Mesenchymal stem cell (in vitro differentiated cells and primary cell): Measurements from ENCODE around the gene CRYAA.
"Not testable (repeated sequence)": the region's sequence is repeated elsewhere in the genome, so short reads cannot be mapped to it uniquely, and the experiment has no call there.

ENCODE experiments used
- DNase-seq: peaks from one replicate; pipeline ENCODE4 v3.0.0-alpha.2; 2013
- H2AFZ ChIP-seq: one replicate; pipeline ENCODE4 v1.6.1; 2013; ENCODE audit warnings: low read depth, mild to moderate bottlenecking, control low read depth, inconsistent platforms, low read length, moderate library complexity
- H2AK5ac ChIP-seq: 2 replicates; pipeline ENCODE4 v1.6.1; 2013; ENCODE audit warnings: low read length, moderate library complexity, mild to moderate bottlenecking, inconsistent platforms; ENCODE audit not compliant: severe bottlenecking
- H2BK120ac ChIP-seq: one replicate; pipeline ENCODE4 v1.6.1; 2013; ENCODE audit warnings: low read depth, mild to moderate bottlenecking, inconsistent platforms, low read length, moderate library complexity
- H2BK12ac ChIP-seq, 2 experiments: one replicate each; pipeline ENCODE4 v1.6.1; 2013; ENCODE audit warnings: inconsistent platforms in 2 of 2, low read length in 2 of 2, mild to moderate bottlenecking in 2 of 2, moderate library complexity in 2 of 2, control low read depth in 1 of 2
- H2BK15ac ChIP-seq: one replicate; pipeline ENCODE4 v1.6.1; 2013; ENCODE audit warnings: mild to moderate bottlenecking, low read depth, inconsistent platforms; ENCODE audit not compliant: poor library complexity, severe bottlenecking
- H2BK5ac ChIP-seq: 2 replicates; pipeline ENCODE4 v1.6.1; 2013; ENCODE audit warnings: low read depth, mild to moderate bottlenecking, low read length, control low read depth, inconsistent platforms; ENCODE audit not compliant: poor library complexity, severe bottlenecking
- H3K14ac ChIP-seq, 2 experiments: one replicate each; pipeline ENCODE4 v1.6.1; 2013; ENCODE audit warnings: inconsistent platforms in 2 of 2, low read length in 2 of 2, control low read depth in 1 of 2, mild to moderate bottlenecking in 1 of 2, moderate library complexity in 1 of 2
- H3K18ac ChIP-seq, 2 experiments: one replicate each; pipeline ENCODE4 v1.6.1; 2013; ENCODE audit warnings: inconsistent platforms in 2 of 2, low read length in 2 of 2, control low read depth in 1 of 2, low read depth in 1 of 2, mild to moderate bottlenecking in 1 of 2
- H3K23ac ChIP-seq, 2 experiments: one replicate each; pipeline ENCODE4 v1.6.1; 2013; ENCODE audit warnings: inconsistent platforms in 2 of 2, low read length in 2 of 2, mild to moderate bottlenecking in 2 of 2, moderate library complexity in 2 of 2, control low read depth in 1 of 2
- H3K27ac ChIP-seq: 2 replicates; pipeline ENCODE4 v1.5.1; 2013; ENCODE audit warnings: mild to moderate bottlenecking, moderate library complexity, low read length, control low read depth, inconsistent platforms; ENCODE audit not compliant: poor library complexity, severe bottlenecking
- H3K27me3 ChIP-seq, 2 experiments: 2 replicates each; pipeline versions ENCODE4 v1.6.1 to v1.7.0; 2013; ENCODE audit warnings: low read length in 2 of 2, mild to moderate bottlenecking in 2 of 2, moderate library complexity in 2 of 2, control low read depth in 1 of 2, inconsistent platforms in 1 of 2; ENCODE audit not compliant: control insufficient read depth in 1 of 2, insufficient read depth in 1 of 2
- H3K36me3 ChIP-seq, 2 experiments: 2 replicates each; pipeline versions ENCODE4 v1.6.1 to v1.7.0; 2013; ENCODE audit warnings: low read length in 2 of 2, control low read depth in 1 of 2, inconsistent platforms in 1 of 2, low read depth in 1 of 2, mild to moderate bottlenecking in 1 of 2; ENCODE audit not compliant: insufficient read depth in 2 of 2, control insufficient read depth in 1 of 2
- H3K4ac ChIP-seq, 2 experiments: one replicate each; pipeline ENCODE4 v1.6.1; 2013; ENCODE audit warnings: inconsistent platforms in 2 of 2, low read length in 2 of 2, mild to moderate bottlenecking in 2 of 2, moderate library complexity in 2 of 2, control low read depth in 1 of 2, low read depth in 1 of 2
- H3K4me1 ChIP-seq: 2 replicates; pipeline ENCODE4 v1.6.1; 2013; ENCODE audit warnings: low read depth, low read length, control low read depth; ENCODE audit not compliant: control insufficient read depth, insufficient read depth
- H3K4me2 ChIP-seq: 2 replicates; pipeline ENCODE4 v1.6.1; 2013; ENCODE audit warnings: low read length, mild to moderate bottlenecking, inconsistent platforms; ENCODE audit not compliant: poor library complexity, severe bottlenecking
- H3K4me3 ChIP-seq, 2 experiments: 2 replicates each; pipeline versions ENCODE4 v1.5.1 to v1.7.0; 2013; ENCODE audit warnings: low read length in 2 of 2, mild to moderate bottlenecking in 2 of 2, control low read depth in 1 of 2, low read depth in 1 of 2; ENCODE audit not compliant: insufficient read depth in 1 of 2
- H3K79me1 ChIP-seq: replicated peaks from 2 replicates; pipeline ENCODE4 v1.6.1; 2013; ENCODE audit warnings: mild to moderate bottlenecking, control low read depth, low read length, inconsistent platforms; ENCODE audit not compliant: poor library complexity, severe bottlenecking
- H3K9ac ChIP-seq: 2 replicates; pipeline ENCODE4 v1.7.0; 2013; ENCODE audit warnings: mild to moderate bottlenecking, low read length, moderate library complexity
- H3K9me3 ChIP-seq: 2 replicates; pipeline ENCODE4 v1.7.0; 2013; ENCODE audit warnings: mild to moderate bottlenecking, low read length; ENCODE audit not compliant: control insufficient read depth
- H4K8ac ChIP-seq: one replicate; pipeline ENCODE4 v1.6.1; 2013; ENCODE audit warnings: inconsistent platforms, mild to moderate bottlenecking, low read length, moderate library complexity
- H4K91ac ChIP-seq: one replicate; pipeline ENCODE4 v1.6.1; 2013; ENCODE audit warnings: mild to moderate bottlenecking, low read length, inconsistent platforms
- WGBS: methylation state at CpG from one replicate; pipeline ENCODE4 v1.1.7; 2013; ENCODE audit warnings: mixed read lengths; 5-methylcytosine and 5-hydroxymethylcytosine counted together

The CRYAA gene

DNA sequence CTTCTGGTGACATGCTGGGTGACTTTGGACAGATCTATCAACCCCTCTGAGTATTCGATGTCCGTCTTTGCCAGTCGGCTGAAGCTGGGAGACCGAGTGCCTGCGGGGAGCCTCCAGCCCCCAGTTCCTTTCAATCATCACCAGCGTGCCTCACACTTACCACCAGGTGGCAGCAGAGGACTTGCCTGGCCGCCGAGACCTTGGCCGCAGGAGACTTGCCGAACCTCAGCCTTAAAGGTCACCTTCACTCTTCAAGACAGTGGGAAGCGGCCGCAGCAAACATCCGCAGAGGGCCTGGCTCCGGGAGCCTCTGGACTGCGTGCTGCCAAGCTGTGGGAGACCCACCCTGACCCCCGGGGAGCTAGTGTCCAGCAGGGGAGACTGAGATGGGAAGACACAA lies 7.8 kb downstream of the CRYAA start:
- H2AFZ ChIP-seq, H3K23ac ChIP-seq, H3K4ac ChIP-seq, H3K9ac ChIP-seq, H3K18ac ChIP-seq, H2BK120ac ChIP-seq, H2AK5ac ChIP-seq, H3K27me3 ChIP-seq, H2BK15ac ChIP-seq, DNase-seq, H3K4me3 ChIP-seq, H4K91ac ChIP-seq, H4K8ac ChIP-seq, H2BK12ac ChIP-seq, H3K4me1 ChIP-seq, H3K4me2 ChIP-seq, H2BK5ac ChIP-seq, H3K36me3 ChIP-seq, H3K9me3 ChIP-seq, H3K27ac ChIP-seq, H3K79me1 ChIP-seq, H3K14ac ChIP-seq: not testable (repeated sequence)
- WGBS = no CpG with 5 or more reads among the region's 16 CpGs

DNA sequence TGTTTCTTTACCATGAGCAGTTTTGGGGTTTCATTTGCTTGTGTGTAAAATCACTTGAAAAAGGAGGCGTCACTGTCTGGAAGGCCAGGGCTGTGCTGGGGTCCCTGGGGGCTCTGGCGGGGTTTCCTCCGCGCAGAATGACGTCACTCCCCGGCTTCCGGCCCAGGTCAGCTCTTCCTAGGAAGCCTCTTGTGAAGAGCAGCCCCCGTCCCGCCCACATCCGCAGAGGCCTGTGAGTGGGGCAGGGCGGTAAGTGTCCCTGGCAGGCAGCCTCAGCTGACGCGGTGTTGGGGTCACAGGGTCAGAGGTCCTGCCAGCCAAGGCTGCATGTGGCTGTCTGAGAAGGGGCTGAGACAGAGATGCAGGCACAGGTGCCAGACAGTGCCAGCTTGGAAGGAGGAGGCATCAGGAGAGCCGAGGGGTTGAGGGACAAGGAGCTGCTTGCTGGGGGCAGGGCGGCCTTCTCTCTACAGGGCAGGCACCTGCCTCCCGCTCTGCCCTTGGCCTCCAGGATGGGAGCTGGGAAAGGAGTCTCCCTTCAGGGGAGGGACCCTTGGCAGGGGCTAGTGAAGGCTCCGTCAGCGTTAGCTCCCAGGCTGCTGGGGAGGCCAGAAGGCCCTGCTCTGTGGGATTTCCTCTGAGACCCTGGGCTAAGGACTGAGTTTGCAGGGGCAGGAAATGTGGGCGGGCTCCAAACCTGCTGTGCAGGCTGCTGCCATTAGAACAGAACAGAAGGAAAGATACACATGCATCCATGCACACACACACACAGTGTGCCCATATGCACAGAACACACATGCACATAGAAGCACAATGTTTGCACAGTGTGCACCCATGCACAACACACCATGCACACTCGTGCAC lies 8.5 kb downstream of the CRYAA start:
- not testable (repeated sequence) for H4K8ac ChIP-seq, H2BK120ac ChIP-seq, H2AFZ ChIP-seq, H2BK15ac ChIP-seq, H3K18ac ChIP-seq, H3K14ac ChIP-seq, H3K4me3 ChIP-seq, H3K79me1 ChIP-seq, H3K9ac ChIP-seq, H3K27me3 ChIP-seq, H3K4me2 ChIP-seq, H2BK12ac ChIP-seq, H4K91ac ChIP-seq, H3K4me1 ChIP-seq, H3K36me3 ChIP-seq, H2BK5ac ChIP-seq, H2AK5ac ChIP-seq, H3K9me3 ChIP-seq, DNase-seq, H3K4ac ChIP-seq, H3K23ac ChIP-seq, H3K27ac ChIP-seq
- WGBS = no CpG with 5 or more reads among the region's 20 CpGs

DNA sequence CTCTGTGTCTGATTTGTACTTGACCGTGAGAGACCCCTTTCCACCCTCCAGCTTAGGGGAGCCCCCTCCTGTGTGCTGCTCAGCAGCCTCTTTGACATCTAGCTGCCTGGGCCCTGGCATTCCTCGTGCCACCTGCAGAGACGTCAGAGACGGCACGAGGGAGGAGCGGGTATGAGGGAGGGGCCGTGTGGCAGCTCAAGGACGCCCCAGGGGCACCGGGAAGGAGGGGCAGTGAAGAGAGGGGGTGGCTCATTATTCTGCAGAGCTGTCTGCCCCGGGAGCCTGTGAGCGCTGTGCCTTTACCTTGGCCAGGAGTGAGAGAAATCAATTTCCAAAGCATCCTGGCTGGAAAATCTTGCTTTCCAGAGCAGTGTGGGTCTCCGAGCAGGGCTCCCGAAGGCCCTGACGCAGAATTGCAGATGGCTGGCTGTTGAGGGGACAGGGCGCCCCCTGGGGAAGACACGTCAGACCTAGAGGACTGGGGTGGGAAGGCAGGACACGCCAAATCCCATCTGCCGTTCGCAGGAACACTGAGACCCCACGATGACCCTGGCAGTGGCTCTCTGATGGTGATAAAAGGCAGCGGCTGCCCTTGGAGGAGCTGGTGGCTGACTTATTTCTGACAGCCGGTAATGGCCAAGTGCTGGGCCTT lies 9.5 kb downstream of the CRYAA start:
- H2AK5ac ChIP-seq, H3K79me1 ChIP-seq, H3K27ac ChIP-seq, H3K18ac ChIP-seq, H2BK5ac ChIP-seq, H3K4me2 ChIP-seq, H3K9ac ChIP-seq, H2AFZ ChIP-seq, H3K4ac ChIP-seq, H3K36me3 ChIP-seq, H3K9me3 ChIP-seq, DNase-seq, H3K4me3 ChIP-seq, H2BK12ac ChIP-seq, H3K27me3 ChIP-seq, H3K4me1 ChIP-seq, H4K91ac ChIP-seq, H2BK120ac ChIP-seq, H4K8ac ChIP-seq, H3K14ac ChIP-seq, H3K23ac ChIP-seq, H2BK15ac ChIP-seq: not testable (repeated sequence)
- no CpG with 5 or more reads among the region's 22 CpGs for WGBS

DNA sequence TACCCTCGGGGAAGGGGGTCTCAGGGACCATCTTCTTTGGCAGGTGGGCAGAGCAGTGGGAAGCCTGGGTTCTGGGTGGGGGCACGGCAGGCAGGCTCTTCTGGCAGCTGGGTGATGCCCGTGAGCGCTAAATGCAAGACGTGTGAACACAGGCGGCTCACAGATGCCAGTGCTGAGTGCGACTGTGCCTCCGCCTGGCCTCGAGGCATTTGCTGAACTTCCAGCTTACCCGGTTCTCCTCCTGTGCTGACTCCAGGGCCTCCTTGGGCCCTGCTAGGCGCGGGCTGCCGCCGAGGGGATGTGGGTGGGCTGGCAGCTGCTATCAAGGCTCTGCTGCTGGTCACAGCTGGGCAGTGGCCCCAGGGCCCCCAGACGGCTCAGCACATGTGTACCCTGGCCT lies 12.2 kb downstream of the CRYAA start:
- DNase-seq, H3K9me3 ChIP-seq: not testable (repeated sequence)

More for the DNA sequence above, 12.2 kb downstream of the CRYAA start:
- H3K27ac ChIP-seq, H3K4me1 ChIP-seq, H2BK5ac ChIP-seq, H3K18ac ChIP-seq, H2AFZ ChIP-seq, H3K4me2 ChIP-seq, H2BK120ac ChIP-seq, H3K14ac ChIP-seq, H2AK5ac ChIP-seq, H3K4ac ChIP-seq, H2BK15ac ChIP-seq, H3K9ac ChIP-seq, H3K27me3 ChIP-seq, H3K36me3 ChIP-seq, H4K8ac ChIP-seq, H2BK12ac ChIP-seq, H3K4me3 ChIP-seq, H4K91ac ChIP-seq, H3K23ac ChIP-seq, H3K79me1 ChIP-seq: not testable (repeated sequence)
- no CpG with 5 or more reads among the region's 15 CpGs for WGBS
